ENCODE results near the gene XPO5.

The XPO5 gene

GRCh38 chr6:43494766-43495165 is 81.1 kb downstream of the XPO5 start:
- no peak for DNase-seq

GRCh38 chr6:43494321-43494720 is 81.5 kb downstream of the XPO5 start:
- DNase-seq, result no peak

GRCh38 chr6:43493833-43494232 is 82.0 kb downstream of the XPO5 start:
- no peak for DNase-seq

- no peak for DNase-seq
Observed at GRCh38 chr6:43493230-43493629, 82.6 kb downstream of the XPO5 start.

- no peak for DNase-seq
Observed at GRCh38 chr6:43492673-43493072, 83.2 kb downstream of the XPO5 start.

- DNase-seq, result no peak
Observed at GRCh38 chr6:43491750-43492661, 83.8 kb downstream of the XPO5 start.

GRCh38 chr6:43490523-43490939 is 85.3 kb downstream of the XPO5 start:
- DNase-seq, result no peak

- no peak for DNase-seq
Observed at GRCh38 chr6:43489277-43490072, 86.4 kb downstream of the XPO5 start.

GRCh38 chr6:43488667-43489276 is 87.1 kb downstream of the XPO5 start:
- no peak for DNase-seq

- no peak for DNase-seq
Observed at GRCh38 chr6:43481591-43482236, 94.1 kb downstream of the XPO5 start.

GRCh38 chr6:43481075-43481474 is 94.8 kb downstream of the XPO5 start:
- DNase-seq, result no peak

- no peak for DNase-seq
Observed at GRCh38 chr6:43478008-43478372, 97.8 kb downstream of the XPO5 start.

- peak; percentile 100 for DNase-seq
Observed at GRCh38 chr6:43477235-43478007, 98.4 kb downstream of the XPO5 start, which contains the start of gene TJAP1. Gene TJAP1, plus strand, starts transcription at chr6:43477570. Its CDS starts 21,432 bp downstream, at chr6:43499002.

- DNase-seq, result no peak
Observed at GRCh38 chr6:43476746-43477145, 99.1 kb downstream of the XPO5 start.

- no peak for DNase-seq
Observed at GRCh38 chr6:43475516-43475915, 100.3 kb downstream of the XPO5 start.

GRCh38 chr6:43472515-43472914 is 103.3 kb downstream of the XPO5 start:
- no peak for DNase-seq

Measured in activated CD8-positive, alpha-beta memory T cell treated with anti-CD3 and anti-CD28 coated beads for 24 hours (primary cell).